Measurements from ENCODE around the gene FRAS1.
"Not testable (repeated sequence)": the region's sequence is repeated elsewhere in the genome, so short reads cannot be mapped to it uniquely, and the experiment has no call there.

The FRAS1 gene

DNA sequence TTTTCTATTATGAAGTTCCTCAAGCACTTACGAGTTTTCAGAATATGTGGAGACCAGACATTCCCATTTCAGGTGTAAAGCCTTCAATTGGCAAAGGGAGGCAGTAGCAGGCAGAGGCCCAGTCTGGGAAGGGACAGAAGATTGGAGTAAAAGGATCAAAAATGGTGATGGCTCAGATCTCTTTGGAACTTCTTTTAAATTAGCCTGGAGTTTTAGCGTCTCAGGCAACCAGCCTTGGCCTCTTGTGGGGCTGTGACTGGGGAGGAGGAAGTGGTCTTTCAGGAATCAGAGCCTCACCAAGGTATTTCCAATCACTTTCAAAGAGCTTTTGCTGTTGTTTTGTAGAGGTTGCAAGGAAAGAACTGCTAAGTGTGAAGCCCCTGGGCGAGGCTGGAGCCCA, 239.1 kb downstream of the FRAS1 start:
- TF ChIP-seq CTCF (IDR thresholded peaks at IDR 0.05; ENCODE audit: low read depth, low read length, missing control alignments): peak; percentile 4
- no peak overlapping the region for H3K4me3 ChIP-seq (replicated peaks; ENCODE audit: low read depth, low read length)
- DNase-seq (ENCODE audit: extremely low read depth, low read depth): no peak

- TF ChIP-seq CTCF (IDR thresholded peaks at IDR 0.05; ENCODE audit: low read depth, low read length, missing control alignments): no peak
- no peak for DNase-seq (ENCODE audit: extremely low read depth, low read depth)
- H3K4me3 ChIP-seq (replicated peaks; ENCODE audit: low read depth, low read length): no peak overlapping the region
Observed at GRCh38 chr4:78297116-78297800, 240.1 kb downstream of the FRAS1 start.

GRCh38 chr4:78298618-78299017, 241.5 kb downstream of the FRAS1 start:
- no peak for DNase-seq (ENCODE audit: extremely low read depth, low read depth)
- H3K4me3 ChIP-seq (replicated peaks; ENCODE audit: low read depth, low read length): no peak overlapping the region
- TF ChIP-seq CTCF (IDR thresholded peaks at IDR 0.05; ENCODE audit: low read depth, low read length, missing control alignments): no peak

DNA sequence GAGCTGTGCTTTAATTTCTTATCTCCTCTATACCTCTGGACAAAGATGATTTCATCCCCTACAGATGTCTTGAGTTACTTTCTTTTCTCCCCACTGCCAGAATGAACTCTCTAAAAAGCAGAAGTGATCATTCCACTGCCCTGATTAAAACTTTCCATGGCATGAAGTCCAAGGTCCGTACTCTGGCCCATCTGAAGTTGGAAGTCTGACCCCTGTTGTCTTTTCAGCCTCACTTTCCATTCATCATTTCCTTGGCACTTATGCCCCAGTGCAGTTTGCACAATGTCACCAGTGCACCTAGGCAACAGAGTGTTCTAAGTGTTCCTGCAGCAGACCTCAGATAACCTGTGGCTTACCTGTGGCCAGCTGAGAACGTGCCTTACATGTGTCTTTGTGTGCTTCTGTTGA, 242.4 kb downstream of the FRAS1 start:
- no peak for DNase-seq (ENCODE audit: extremely low read depth, low read depth)
- H3K4me3 ChIP-seq (replicated peaks; ENCODE audit: low read depth, low read length): no peak overlapping the region

DNA sequence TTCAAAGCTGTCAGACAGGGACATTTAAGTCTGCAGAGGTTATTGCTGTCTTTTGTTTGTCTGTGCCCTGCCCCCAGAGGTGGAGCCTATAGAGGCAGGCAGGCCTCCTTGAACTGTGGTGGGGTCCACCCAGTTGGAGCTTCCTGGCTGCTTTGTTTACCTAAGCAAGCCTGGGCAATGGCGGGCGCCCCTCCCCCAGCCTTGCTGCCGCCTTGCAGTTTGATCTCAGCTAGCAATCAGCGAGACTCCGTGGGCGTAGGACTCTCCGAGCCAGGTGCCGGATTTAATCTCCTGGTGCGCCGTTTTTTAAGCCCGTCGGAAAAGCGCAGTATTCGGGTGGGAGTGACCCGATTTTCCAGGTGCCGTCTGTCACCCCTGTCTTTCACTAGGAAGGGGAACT, 250.1 kb downstream of the FRAS1 start:
- H3K4me3 ChIP-seq (replicated peaks; ENCODE audit: low read depth, low read length); DNase-seq (ENCODE audit: extremely low read depth, low read depth): not testable (repeated sequence)

More for the DNA sequence above, 242.4 kb downstream of the FRAS1 start:
- no peak for TF ChIP-seq CTCF (IDR thresholded peaks at IDR 0.05; ENCODE audit: low read depth, low read length, missing control alignments)

GRCh38 chr4:78308517-78308916, 251.4 kb downstream of the FRAS1 start:
- DNase-seq (ENCODE audit: extremely low read depth, low read depth): no peak
- TF ChIP-seq CTCF (IDR thresholded peaks at IDR 0.05; ENCODE audit: low read depth, low read length, missing control alignments): no peak

GRCh38 chr4:78309352-78309751, 252.2 kb downstream of the FRAS1 start:
- H3K4me3 ChIP-seq (replicated peaks; ENCODE audit: low read depth, low read length): no peak overlapping the region
- DNase-seq (ENCODE audit: extremely low read depth, low read depth): no peak
- TF ChIP-seq CTCF (IDR thresholded peaks at IDR 0.05; ENCODE audit: low read depth, low read length, missing control alignments): no peak

More at GRCh38 chr4:78308517-78308916, 251.4 kb downstream of the FRAS1 start:
- H3K4me3 ChIP-seq (replicated peaks; ENCODE audit: low read depth, low read length): no peak overlapping the region

All from HFF-Myc (cell line).